H7 (cell line): ENCODE results near the gene TMEM92. TPM values are rescaled to one million over a fixed set of nuclear protein-coding genes. Genes with fewer than 3 reads are reported as not detected.
"Not testable (repeated sequence)": the region's sequence is repeated elsewhere in the genome, so short reads cannot be mapped to it uniquely, and the experiment has no call there.

ENCODE experiments used
- DNase-seq: peaks from one replicate; pipeline ENCODE4 v3.0.0; 2012
- H3K27me3 ChIP-seq: 2 replicates; pipeline ENCODE4 v1.6.0; 2011; ENCODE audit warnings: mild to moderate bottlenecking, low read length; ENCODE audit not compliant: control insufficient read depth, insufficient read depth
- H3K36me3 ChIP-seq: replicated peaks from 2 replicates; pipeline ENCODE4 v1.5.1; 2011; ENCODE audit warnings: low read length; ENCODE audit not compliant: control insufficient read depth, insufficient read depth
- H3K4me3 ChIP-seq: 2 replicates; pipeline ENCODE4 v1.5.1; 2011; ENCODE audit warnings: low read depth, mild to moderate bottlenecking, control low read depth, low read length, moderate library complexity; ENCODE audit not compliant: insufficient read depth
- total RNA-seq: library from RNA; depleted of rRNA; stranded (reverse); fragments of >200 nt; shearing (Covaris generic); gene quantifications from 2 replicates; pipeline ENCODE4 v1.2.3, GENCODE V29; 2014

The TMEM92 gene
- total RNA-seq, 1 experiment from 2014 or later, result 7.3 TPM

GRCh38 chr17:50311483-50311882 is 37.2 kb downstream of the TMEM92 start:
- Histone ChIP-seq H3K36me3 (no peaks in the 10 kb centered on the region), H3K4me3 (no peak overlapping the region), H3K27me3 (no peaks in the 10 kb centered on the region; the same call in 1 of the 2 replicates)
- peak; percentile 61 for DNase-seq

- DNase-seq, result no peak
These were observed 38.0 kb downstream of the TMEM92 start for GRCh38 chr17:50312308-50312707.

GRCh38 chr17:50314456-50315011 is 40.3 kb downstream of the TMEM92 start:
- no peaks in the 10 kb centered on the region; the same call in 1 of the 2 replicates for H3K27me3 ChIP-seq
- no peak for DNase-seq
- no peak overlapping the region for H3K4me3 ChIP-seq
- no peaks in the 10 kb centered on the region for H3K36me3 ChIP-seq

More at GRCh38 chr17:50312308-50312707, 38.0 kb downstream of the TMEM92 start:
- Histone ChIP-seq H3K27me3 (no peaks in the 10 kb centered on the region; the same call in 1 of the 2 replicates), H3K36me3 (no peaks in the 10 kb centered on the region), H3K4me3 (no peak overlapping the region)

GRCh38 chr17:50316016-50316587 is 41.8 kb downstream of the TMEM92 start:
- DNase-seq, result no peak
- H3K36me3 ChIP-seq, result no peaks in the 10 kb centered on the region
- H3K27me3 ChIP-seq, result no peaks in the 10 kb centered on the region; the same call in 1 of the 2 replicates
- no peak overlapping the region for H3K4me3 ChIP-seq

GRCh38 chr17:50316660-50317059 is 42.4 kb downstream of the TMEM92 start:
- not testable (repeated sequence) for H3K36me3 ChIP-seq, H3K4me3 ChIP-seq, H3K27me3 ChIP-seq, DNase-seq

GRCh38 chr17:50317121-50317520 is 42.9 kb downstream of the TMEM92 start:
- Histone ChIP-seq H3K4me3 (no peak overlapping the region), H3K27me3 (no peaks in the 10 kb centered on the region; the same call in 1 of the 2 replicates), H3K36me3 (no peaks in the 10 kb centered on the region)
- no peak for DNase-seq

GRCh38 chr17:50318501-50319285 is 44.4 kb downstream of the TMEM92 start:
- Histone ChIP-seq H3K4me3 (no peak overlapping the region), H3K27me3 (no peaks in the 10 kb centered on the region), H3K36me3 (no peaks in the 10 kb centered on the region)
- DNase-seq, result no peak

- no peaks in the 10 kb centered on the region for H3K36me3 ChIP-seq
These were observed 45.2 kb downstream of the TMEM92 start for GRCh38 chr17:50319306-50320004.

GRCh38 chr17:50322271-50322670 is 48.0 kb downstream of the TMEM92 start:
- Histone ChIP-seq H3K4me3 (no peak overlapping the region), H3K36me3 (no peaks in the 10 kb centered on the region), H3K27me3 (no peaks in the 10 kb centered on the region)
- DNase-seq, result no peak

More at GRCh38 chr17:50319306-50320004, 45.2 kb downstream of the TMEM92 start:
- DNase-seq, result no peak
- Histone ChIP-seq H3K27me3 (no peaks in the 10 kb centered on the region), H3K4me3 (no peak overlapping the region)

GRCh38 chr17:50323060-50323459 is 48.8 kb downstream of the TMEM92 start:
- no peak for DNase-seq
- Histone ChIP-seq H3K36me3 (no peaks in the 10 kb centered on the region), H3K4me3 (no peak overlapping the region), H3K27me3 (no peaks in the 10 kb centered on the region)

- H3K36me3 ChIP-seq, result no peaks in the 10 kb centered on the region
- H3K4me3 ChIP-seq, result no peak overlapping the region
- DNase-seq, result no peak
- H3K27me3 ChIP-seq, result no peaks in the 10 kb centered on the region
These were observed 51.6 kb downstream of the TMEM92 start for GRCh38 chr17:50325906-50326305.

- DNase-seq, result no peak
- Histone ChIP-seq H3K4me3 (no peak overlapping the region), H3K36me3 (no peaks in the 10 kb centered on the region), H3K27me3 (no peaks in the 10 kb centered on the region)
These were observed 52.6 kb downstream of the TMEM92 start for GRCh38 chr17:50326831-50327364.

GRCh38 chr17:50328363-50329325 is 54.4 kb downstream of the TMEM92 start:
- Histone ChIP-seq H3K36me3 (no peaks in the 10 kb centered on the region), H3K4me3 (no peak overlapping the region), H3K27me3 (no peaks in the 10 kb centered on the region)
- DNase-seq, result no peak
